A549 (cell line): Measurements from ENCODE around the gene CSN3.

Experiments
- BHLHE40 ChIP-seq: IDR thresholded peaks from 2 replicates; pipeline ENCODE4 v1.6.1; 2012; ENCODE audit warnings: low read depth, low read length, inconsistent platforms
- GATA3 ChIP-seq: IDR thresholded peaks from 2 replicates; pipeline ENCODE4 v1.6.1; 2012; ENCODE audit warnings: borderline replicate concordance
- MAX ChIP-seq: IDR thresholded peaks from 2 replicates; pipeline ENCODE4 v1.6.1; 2012
- PHF8 ChIP-seq: fragments of 200-600 bp; sonication (generic); IDR thresholded peaks from 2 replicates; pipeline ENCODE4 v1.6.1; 2016; ENCODE audit warnings: low read depth, mild to moderate bottlenecking, antibody characterized with exemption, moderate library complexity, borderline replicate concordance
- POLR2A ChIP-seq: IDR thresholded peaks from 2 replicates; pipeline ENCODE4 v1.6.1; 2012; ENCODE audit warnings: mild to moderate bottlenecking, low read length
- POLR2AphosphoS2 ChIP-seq: conservative IDR thresholded peaks from 2 replicates; pipeline ENCODE4 v1.6.1; 2012; ENCODE audit warnings: low read length, improper control_type of control experiment, inconsistent platforms
- SMC3 ChIP-seq: fragments of >200 bp; sonication (Bioruptor Twin); formaldehyde crosslinking; IDR thresholded peaks from 3 replicates; pipeline ENCODE4 v1.6.1; 2018; ENCODE audit warnings: inconsistent platforms
- TP53 ChIP-seq: fragments of 250-450 bp; sonication (Bioruptor Pico); IDR thresholded peaks from 2 replicates; pipeline ENCODE4 v1.5.0; 2021; ENCODE audit warnings: mild to moderate bottlenecking, moderate library complexity
- USF2 ChIP-seq: fragments of 450-650 bp; IDR thresholded peaks from 2 replicates; pipeline ENCODE4 v1.6.1; 2014; ENCODE audit warnings: antibody characterized with exemption
- TF ChIP-seq, protein P1 (sequence below): fragments of >200 bp; sonication (Bioruptor Twin); formaldehyde crosslinking; IDR thresholded peaks from 3 replicates; pipeline ENCODE4 v1.5.1; 2016
- TF ChIP-seq, protein P2 (sequence below): fragments of 200-600 bp; sonication (generic); IDR thresholded peaks from 2 replicates; pipeline ENCODE4 v1.6.1; 2016; ENCODE audit warnings: antibody characterized with exemption, mild to moderate bottlenecking, moderate library complexity

GRCh38 chr4:70297576-70297975, 55.2 kb downstream of the CSN3 start:
- TF ChIP-seq TP53 (CRISPR knock-in tag): no peak
- TF ChIP-seq PHF8: no peak
- TF ChIP-seq, protein P1, sequence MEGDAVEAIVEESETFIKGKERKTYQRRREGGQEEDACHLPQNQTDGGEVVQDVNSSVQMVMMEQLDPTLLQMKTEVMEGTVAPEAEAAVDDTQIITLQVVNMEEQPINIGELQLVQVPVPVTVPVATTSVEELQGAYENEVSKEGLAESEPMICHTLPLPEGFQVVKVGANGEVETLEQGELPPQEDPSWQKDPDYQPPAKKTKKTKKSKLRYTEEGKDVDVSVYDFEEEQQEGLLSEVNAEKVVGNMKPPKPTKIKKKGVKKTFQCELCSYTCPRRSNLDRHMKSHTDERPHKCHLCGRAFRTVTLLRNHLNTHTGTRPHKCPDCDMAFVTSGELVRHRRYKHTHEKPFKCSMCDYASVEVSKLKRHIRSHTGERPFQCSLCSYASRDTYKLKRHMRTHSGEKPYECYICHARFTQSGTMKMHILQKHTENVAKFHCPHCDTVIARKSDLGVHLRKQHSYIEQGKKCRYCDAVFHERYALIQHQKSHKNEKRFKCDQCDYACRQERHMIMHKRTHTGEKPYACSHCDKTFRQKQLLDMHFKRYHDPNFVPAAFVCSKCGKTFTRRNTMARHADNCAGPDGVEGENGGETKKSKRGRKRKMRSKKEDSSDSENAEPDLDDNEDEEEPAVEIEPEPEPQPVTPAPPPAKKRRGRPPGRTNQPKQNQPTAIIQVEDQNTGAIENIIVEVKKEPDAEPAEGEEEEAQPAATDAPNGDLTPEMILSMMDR: no peak
- TF ChIP-seq POLR2A: no peak
- TF ChIP-seq USF2: no peak
- TF ChIP-seq GATA3: no peak
- no peak for TF ChIP-seq POLR2AphosphoS2
- no peak for TF ChIP-seq BHLHE40
- TF ChIP-seq, protein P2, sequence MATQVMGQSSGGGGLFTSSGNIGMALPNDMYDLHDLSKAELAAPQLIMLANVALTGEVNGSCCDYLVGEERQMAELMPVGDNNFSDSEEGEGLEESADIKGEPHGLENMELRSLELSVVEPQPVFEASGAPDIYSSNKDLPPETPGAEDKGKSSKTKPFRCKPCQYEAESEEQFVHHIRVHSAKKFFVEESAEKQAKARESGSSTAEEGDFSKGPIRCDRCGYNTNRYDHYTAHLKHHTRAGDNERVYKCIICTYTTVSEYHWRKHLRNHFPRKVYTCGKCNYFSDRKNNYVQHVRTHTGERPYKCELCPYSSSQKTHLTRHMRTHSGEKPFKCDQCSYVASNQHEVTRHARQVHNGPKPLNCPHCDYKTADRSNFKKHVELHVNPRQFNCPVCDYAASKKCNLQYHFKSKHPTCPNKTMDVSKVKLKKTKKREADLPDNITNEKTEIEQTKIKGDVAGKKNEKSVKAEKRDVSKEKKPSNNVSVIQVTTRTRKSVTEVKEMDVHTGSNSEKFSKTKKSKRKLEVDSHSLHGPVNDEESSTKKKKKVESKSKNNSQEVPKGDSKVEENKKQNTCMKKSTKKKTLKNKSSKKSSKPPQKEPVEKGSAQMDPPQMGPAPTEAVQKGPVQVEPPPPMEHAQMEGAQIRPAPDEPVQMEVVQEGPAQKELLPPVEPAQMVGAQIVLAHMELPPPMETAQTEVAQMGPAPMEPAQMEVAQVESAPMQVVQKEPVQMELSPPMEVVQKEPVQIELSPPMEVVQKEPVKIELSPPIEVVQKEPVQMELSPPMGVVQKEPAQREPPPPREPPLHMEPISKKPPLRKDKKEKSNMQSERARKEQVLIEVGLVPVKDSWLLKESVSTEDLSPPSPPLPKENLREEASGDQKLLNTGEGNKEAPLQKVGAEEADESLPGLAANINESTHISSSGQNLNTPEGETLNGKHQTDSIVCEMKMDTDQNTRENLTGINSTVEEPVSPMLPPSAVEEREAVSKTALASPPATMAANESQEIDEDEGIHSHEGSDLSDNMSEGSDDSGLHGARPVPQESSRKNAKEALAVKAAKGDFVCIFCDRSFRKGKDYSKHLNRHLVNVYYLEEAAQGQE: no peak
- no peak for TF ChIP-seq MAX
- no peak for TF ChIP-seq SMC3
